ENCODE results near the gene TNFRSF8. TPM values are rescaled to one million over a fixed set of nuclear protein-coding genes. Genes with fewer than 3 reads are reported as not detected.

Gene TNFRSF8
- total RNA-seq, 1 experiment from 2014 or later, result 0.82 TPM

- Histone ChIP-seq H3K27me3 (no peaks in the 10 kb centered on the region), H3K9me3 (no peaks in the 10 kb centered on the region), H3K4me3 (no peak overlapping the region), H3K36me3 (no peaks in the 10 kb centered on the region)
- no peak for DNase-seq
Measured at GRCh38 chr1:12188657-12189327, 125.7 kb downstream of the TNFRSF8 start.

DNA sequence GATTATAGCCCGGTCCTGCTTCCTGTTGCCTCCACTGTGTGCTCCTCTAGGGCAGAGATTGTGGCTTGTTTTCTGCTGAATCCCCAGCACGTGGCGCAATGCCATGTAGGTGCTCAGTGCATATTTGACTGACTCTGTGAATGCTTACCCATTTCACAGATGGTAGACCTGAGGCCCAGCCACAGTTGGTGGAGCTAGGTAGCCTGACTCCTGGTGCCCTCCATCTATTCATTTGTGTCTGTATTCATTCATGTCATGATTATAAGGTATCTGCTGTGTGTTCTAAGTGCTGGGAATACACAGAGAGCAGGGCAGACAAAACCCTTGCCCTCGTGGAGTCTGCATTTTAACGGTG is 126.2 kb downstream of the TNFRSF8 start:
- H3K27me3 ChIP-seq, result no peaks in the 10 kb centered on the region
- no peaks in the 10 kb centered on the region for H3K36me3 ChIP-seq
- H3K9me3 ChIP-seq, result no peaks in the 10 kb centered on the region
- no peak for DNase-seq
- H3K4me3 ChIP-seq, result no peak overlapping the region

GRCh38 chr1:12191242-12192032 is 128.3 kb downstream of the TNFRSF8 start:
- Histone ChIP-seq H3K9me3 (no peaks in the 10 kb centered on the region), H3K36me3 (no peaks in the 10 kb centered on the region), H3K27me3 (no peaks in the 10 kb centered on the region), H3K4me3 (no peak overlapping the region)
- no peak for DNase-seq

Other genes starting within 250 kb of the TNFRSF8 start
- not detected in 2 replicates for gene NPPA, start 215.5 kb upstream of the TNFRSF8 start, total RNA-seq (2014; rRNA removed; shearing (Covaris generic); ENCODE audit: low replicate concordance)
- gene NPPB, start 204.4 kb upstream of the TNFRSF8 start, total RNA-seq (2014; rRNA removed; shearing (Covaris generic); ENCODE audit: low replicate concordance), result not detected in 2 replicates
- gene KIAA2013, start 136.9 kb upstream of the TNFRSF8 start, total RNA-seq (2014; rRNA removed; shearing (Covaris generic); ENCODE audit: low replicate concordance), result 43.8 and 57.2 TPM in 2 replicates
- 124 and 169 TPM in 2 replicates for gene PLOD1, start 128.6 kb upstream of the TNFRSF8 start, total RNA-seq (2014; rRNA removed; shearing (Covaris generic); ENCODE audit: low replicate concordance)
- 25.2 and 43.7 TPM in 2 replicates for gene MFN2, start 82.9 kb upstream of the TNFRSF8 start, total RNA-seq (2014; rRNA removed; shearing (Covaris generic); ENCODE audit: low replicate concordance)
- 33.8 and 35.9 TPM in 2 replicates for gene MIIP, start 43.8 kb upstream of the TNFRSF8 start, total RNA-seq (2014; rRNA removed; shearing (Covaris generic); ENCODE audit: low replicate concordance)
- gene TNFRSF1B, start 103.7 kb downstream of the TNFRSF8 start, total RNA-seq (2014; rRNA removed; shearing (Covaris generic); ENCODE audit: low replicate concordance), result 2.5 and 3.9 TPM in 2 replicates
- gene VPS13D, start 166.7 kb downstream of the TNFRSF8 start, total RNA-seq (2014; rRNA removed; shearing (Covaris generic); ENCODE audit: low replicate concordance), result 12.1 and 16.2 TPM in 2 replicates